ENCODE measurements around the gene CD274. TPM values are rescaled to one million over a fixed set of nuclear protein-coding genes. Genes with fewer than 3 reads are reported as not detected.
A peak's percentile ranks its signal among the peaks of the same experiment; 100 is the strongest.

The CD274 gene
- total RNA-seq, 1 experiment from 2014 or later, result 0.62 TPM

DNA sequence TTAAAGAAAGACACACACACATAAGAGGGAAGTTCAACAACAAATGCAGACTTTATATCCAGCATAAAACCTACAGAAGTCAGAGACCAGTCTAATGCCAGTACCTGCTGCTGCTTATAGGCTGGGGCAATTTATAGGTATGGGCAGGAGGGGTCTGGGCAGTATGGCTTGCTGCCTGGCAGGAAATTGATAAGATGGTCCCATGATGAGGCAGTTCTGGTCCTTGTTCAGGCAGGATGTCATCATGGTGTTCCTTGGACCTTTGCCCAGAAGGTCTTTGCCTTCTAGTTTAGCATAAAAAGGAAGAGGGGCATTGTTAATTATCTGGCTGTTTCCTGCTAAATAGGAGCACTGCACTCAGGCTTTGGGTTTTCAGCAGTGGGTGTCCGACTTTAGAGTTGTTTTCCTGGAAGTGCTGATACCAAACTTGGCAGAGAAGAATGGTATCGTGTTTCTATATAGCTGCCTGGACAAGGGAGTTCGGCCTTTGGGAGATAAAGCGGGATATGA lies 49.6 kb downstream of the CD274 start:
- no TSS peak for BruUV-seq (replicated peaks)
- POLR2A ChIA-PET (ENCODE audit: low non-redundant PET), result no interaction called here
- DNase-seq (ENCODE audit: low spot score), result peak; percentile 96
- Histone ChIP-seq H3K27ac (ENCODE audit: low read depth, low read length, poor library complexity, severe bottlenecking) (peak overlapping the region; percentile 49), H3K9me3 (ENCODE audit: low read depth, low read length, poor library complexity, severe bottlenecking) (no peaks in the 10 kb centered on the region), H3K36me3 (ENCODE audit: insufficient read depth, low read length, poor library complexity, severe bottlenecking) (no peaks in the 10 kb centered on the region), H3K4me3 (ENCODE audit: low read depth, low read length, poor library complexity, severe bottlenecking) (no peak overlapping the region), H3K27me3 (replicated peaks; ENCODE audit: insufficient read depth, low read depth, low read length, poor library complexity) (no peaks in the 10 kb centered on the region), H3K4me1 (ENCODE audit: insufficient read depth, low read length, poor library complexity, severe bottlenecking) (peaks cover 25% of the 10 kb centered on the region)
- CTCF ChIA-PET, result interaction anchor here (0.6 kb wide), 1 partner anchor 26 kb away, joined by 5 read pairs; no protein-coding TSS in a partner anchor
- no peak for TF ChIP-seq EZH2 (IDR thresholded peaks at IDR 0.05; ENCODE audit: borderline replicate concordance, low read depth, low read length, poor library complexity, severe bottlenecking)
- TF ChIP-seq, protein P1, sequence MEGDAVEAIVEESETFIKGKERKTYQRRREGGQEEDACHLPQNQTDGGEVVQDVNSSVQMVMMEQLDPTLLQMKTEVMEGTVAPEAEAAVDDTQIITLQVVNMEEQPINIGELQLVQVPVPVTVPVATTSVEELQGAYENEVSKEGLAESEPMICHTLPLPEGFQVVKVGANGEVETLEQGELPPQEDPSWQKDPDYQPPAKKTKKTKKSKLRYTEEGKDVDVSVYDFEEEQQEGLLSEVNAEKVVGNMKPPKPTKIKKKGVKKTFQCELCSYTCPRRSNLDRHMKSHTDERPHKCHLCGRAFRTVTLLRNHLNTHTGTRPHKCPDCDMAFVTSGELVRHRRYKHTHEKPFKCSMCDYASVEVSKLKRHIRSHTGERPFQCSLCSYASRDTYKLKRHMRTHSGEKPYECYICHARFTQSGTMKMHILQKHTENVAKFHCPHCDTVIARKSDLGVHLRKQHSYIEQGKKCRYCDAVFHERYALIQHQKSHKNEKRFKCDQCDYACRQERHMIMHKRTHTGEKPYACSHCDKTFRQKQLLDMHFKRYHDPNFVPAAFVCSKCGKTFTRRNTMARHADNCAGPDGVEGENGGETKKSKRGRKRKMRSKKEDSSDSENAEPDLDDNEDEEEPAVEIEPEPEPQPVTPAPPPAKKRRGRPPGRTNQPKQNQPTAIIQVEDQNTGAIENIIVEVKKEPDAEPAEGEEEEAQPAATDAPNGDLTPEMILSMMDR (conservative IDR thresholded peaks at IDR 0.05; ENCODE audit: low read depth, low read length), result no peak
- intact Hi-C loops (cut with micrococcal nuclease; ENCODE audit: unreplicated experiment), result no loop called here

DNA sequence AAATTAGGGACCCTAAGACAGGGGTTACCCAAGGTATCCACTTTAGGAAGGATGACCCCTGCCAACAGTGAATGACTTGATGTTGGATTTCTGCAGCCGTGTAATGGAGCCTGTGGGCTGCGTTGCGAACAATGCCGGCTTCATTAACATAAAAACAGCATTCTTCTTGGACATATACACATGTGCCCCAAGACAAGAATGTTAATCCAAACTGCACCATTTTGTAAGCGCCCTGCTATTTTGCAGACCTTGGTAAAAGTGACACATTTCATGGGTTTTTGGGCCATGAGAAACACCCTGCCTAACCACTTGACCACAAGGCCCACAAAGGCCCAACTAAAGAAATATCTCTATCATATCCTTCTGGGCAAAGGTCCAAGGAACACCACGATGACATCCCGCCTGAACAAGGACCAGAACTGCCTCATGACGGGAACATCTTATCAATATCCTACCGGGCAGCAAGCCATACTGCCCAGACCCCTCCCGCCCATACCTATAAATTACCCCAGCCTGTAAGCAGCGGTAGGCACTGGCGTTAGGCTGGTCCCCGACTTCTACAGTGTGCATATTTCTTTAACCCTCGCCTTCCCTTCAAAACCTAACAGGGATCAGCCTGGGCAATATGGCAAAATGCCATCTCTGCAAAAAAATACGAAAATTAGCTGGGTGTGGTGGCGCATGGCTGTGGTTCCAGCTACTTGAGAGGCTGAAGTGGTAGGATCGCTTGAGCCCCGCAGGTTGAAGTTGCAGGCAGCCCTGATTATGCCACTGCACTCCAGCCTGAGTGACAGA lies 50.3 kb downstream of the CD274 start:
- H3K9me3 ChIP-seq (ENCODE audit: low read depth, low read length, poor library complexity, severe bottlenecking), result no peaks in the 10 kb centered on the region
- TF ChIP-seq, protein P1 (conservative IDR thresholded peaks at IDR 0.05; ENCODE audit: low read depth, low read length), result no peak
- no peak for TF ChIP-seq EZH2 (IDR thresholded peaks at IDR 0.05; ENCODE audit: borderline replicate concordance, low read depth, low read length, poor library complexity, severe bottlenecking)
- peak; percentile 61 for DNase-seq (ENCODE audit: low spot score)
- H3K4me3 ChIP-seq (ENCODE audit: low read depth, low read length, poor library complexity, severe bottlenecking), result no peak overlapping the region
- no peaks in the 10 kb centered on the region for H3K36me3 ChIP-seq (ENCODE audit: insufficient read depth, low read length, poor library complexity, severe bottlenecking)
- ChIA-PET CTCF (no interaction called here), POLR2A (ENCODE audit: low non-redundant PET) (no interaction called here)
- no peaks in the 10 kb centered on the region for H3K27me3 ChIP-seq (replicated peaks; ENCODE audit: insufficient read depth, low read depth, low read length, poor library complexity)
- intact Hi-C loops (cut with micrococcal nuclease; ENCODE audit: unreplicated experiment), result no loop called here
- BruUV-seq (replicated peaks), result no TSS peak
- peaks cover 25% of the 10 kb centered on the region for H3K4me1 ChIP-seq (ENCODE audit: insufficient read depth, low read length, poor library complexity, severe bottlenecking)
- H3K27ac ChIP-seq (ENCODE audit: low read depth, low read length, poor library complexity, severe bottlenecking), result peak overlapping the region; percentile 49

DNA sequence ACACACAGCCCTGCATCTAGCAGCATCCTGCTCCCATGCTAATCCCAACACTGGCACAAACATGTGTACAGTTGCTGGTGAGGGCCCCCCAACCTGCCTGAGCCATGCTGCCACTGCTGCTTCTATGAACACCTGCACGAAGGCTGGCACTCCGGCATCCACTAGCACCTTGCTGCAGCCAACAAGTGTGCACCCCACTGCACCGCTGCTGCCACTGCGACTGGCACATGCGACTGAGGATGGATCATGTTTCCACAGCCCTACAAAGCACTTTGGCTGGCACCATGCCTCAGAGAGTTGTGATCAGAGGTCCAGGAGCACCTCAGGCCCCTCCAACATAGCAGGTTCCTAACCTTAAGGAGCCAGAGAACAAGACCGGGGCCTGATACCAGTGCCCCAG lies 52.2 kb downstream of the CD274 start:
- intact Hi-C loops (cut with micrococcal nuclease; ENCODE audit: unreplicated experiment), result no loop called here
- POLR2A ChIA-PET (ENCODE audit: low non-redundant PET), result no interaction called here
- CTCF ChIA-PET, result no interaction called here
- no TSS peak for BruUV-seq (replicated peaks)
- no peaks in the 10 kb centered on the region for H3K27me3 ChIP-seq (replicated peaks; ENCODE audit: insufficient read depth, low read depth, low read length, poor library complexity)
- H3K36me3 ChIP-seq (ENCODE audit: insufficient read depth, low read length, poor library complexity, severe bottlenecking), result no peaks in the 10 kb centered on the region
- H3K4me1 ChIP-seq (ENCODE audit: insufficient read depth, low read length, poor library complexity, severe bottlenecking), result peaks cover 25% of the 10 kb centered on the region
- H3K4me3 ChIP-seq (ENCODE audit: low read depth, low read length, poor library complexity, severe bottlenecking), result no peak overlapping the region
- no peaks in the 10 kb centered on the region for H3K9me3 ChIP-seq (ENCODE audit: low read depth, low read length, poor library complexity, severe bottlenecking)
- H3K27ac ChIP-seq (ENCODE audit: low read depth, low read length, poor library complexity, severe bottlenecking), result no peak overlapping the region
- DNase-seq (ENCODE audit: low spot score), result no peak
- TF ChIP-seq, protein P1 (conservative IDR thresholded peaks at IDR 0.05; ENCODE audit: low read depth, low read length), result no peak
- TF ChIP-seq EZH2 (IDR thresholded peaks at IDR 0.05; ENCODE audit: borderline replicate concordance, low read depth, low read length, poor library complexity, severe bottlenecking), result no peak

Measured in A673 (cell line).